Measurements from ENCODE around the gene SORCS2.

DNA sequence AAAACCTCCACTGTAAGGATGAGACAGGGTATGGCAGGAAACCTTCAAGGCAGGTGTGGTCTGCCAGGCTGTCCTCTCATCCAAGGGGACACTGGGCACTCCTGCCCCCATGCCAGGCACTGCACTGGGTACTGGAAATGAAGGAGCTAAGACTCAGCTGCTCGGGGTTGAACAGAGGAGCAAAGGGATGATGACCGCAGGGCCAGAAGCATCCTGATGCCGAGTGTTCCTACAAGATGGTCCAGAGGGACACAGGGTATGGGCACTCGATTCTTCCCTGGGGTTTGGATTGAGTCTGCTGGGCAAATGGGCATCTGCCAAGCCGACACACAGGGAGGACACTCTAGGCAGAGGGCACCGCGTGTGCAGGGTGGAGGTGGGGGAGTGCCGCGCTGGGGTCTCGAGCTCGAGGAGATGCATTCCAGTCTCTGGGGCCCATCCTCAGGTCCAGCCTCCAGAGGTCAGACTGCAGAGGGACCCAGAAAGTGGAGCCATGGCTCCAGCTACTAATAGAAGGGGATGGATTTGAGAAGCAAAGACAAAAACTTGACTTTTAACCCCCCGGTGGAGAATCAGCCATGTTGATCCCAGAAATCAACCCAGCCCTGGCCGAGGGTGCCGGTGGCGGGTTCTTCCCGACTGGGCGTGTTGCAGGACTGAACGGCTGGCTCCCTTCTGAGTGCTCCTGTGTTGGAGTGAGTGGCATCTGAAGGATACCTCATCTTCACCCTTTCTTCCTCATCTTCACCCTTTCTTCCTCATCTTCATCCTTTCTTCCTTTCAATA, 500.3 kb downstream of the SORCS2 start:
- TF ChIP-seq, protein P1, sequence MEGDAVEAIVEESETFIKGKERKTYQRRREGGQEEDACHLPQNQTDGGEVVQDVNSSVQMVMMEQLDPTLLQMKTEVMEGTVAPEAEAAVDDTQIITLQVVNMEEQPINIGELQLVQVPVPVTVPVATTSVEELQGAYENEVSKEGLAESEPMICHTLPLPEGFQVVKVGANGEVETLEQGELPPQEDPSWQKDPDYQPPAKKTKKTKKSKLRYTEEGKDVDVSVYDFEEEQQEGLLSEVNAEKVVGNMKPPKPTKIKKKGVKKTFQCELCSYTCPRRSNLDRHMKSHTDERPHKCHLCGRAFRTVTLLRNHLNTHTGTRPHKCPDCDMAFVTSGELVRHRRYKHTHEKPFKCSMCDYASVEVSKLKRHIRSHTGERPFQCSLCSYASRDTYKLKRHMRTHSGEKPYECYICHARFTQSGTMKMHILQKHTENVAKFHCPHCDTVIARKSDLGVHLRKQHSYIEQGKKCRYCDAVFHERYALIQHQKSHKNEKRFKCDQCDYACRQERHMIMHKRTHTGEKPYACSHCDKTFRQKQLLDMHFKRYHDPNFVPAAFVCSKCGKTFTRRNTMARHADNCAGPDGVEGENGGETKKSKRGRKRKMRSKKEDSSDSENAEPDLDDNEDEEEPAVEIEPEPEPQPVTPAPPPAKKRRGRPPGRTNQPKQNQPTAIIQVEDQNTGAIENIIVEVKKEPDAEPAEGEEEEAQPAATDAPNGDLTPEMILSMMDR (IDR thresholded peaks at IDR 0.05) = no peak
- TF ChIP-seq POLR2A (IDR thresholded peaks at IDR 0.05) = no peak
